Measurements from ENCODE around the gene IL17RD. TPM values are rescaled to one million over a fixed set of nuclear protein-coding genes. Genes with fewer than 3 reads are reported as not detected.

IL17RD gene
- total RNA-seq, 1 experiment from 2014 or later = 3.1 TPM

DNA sequence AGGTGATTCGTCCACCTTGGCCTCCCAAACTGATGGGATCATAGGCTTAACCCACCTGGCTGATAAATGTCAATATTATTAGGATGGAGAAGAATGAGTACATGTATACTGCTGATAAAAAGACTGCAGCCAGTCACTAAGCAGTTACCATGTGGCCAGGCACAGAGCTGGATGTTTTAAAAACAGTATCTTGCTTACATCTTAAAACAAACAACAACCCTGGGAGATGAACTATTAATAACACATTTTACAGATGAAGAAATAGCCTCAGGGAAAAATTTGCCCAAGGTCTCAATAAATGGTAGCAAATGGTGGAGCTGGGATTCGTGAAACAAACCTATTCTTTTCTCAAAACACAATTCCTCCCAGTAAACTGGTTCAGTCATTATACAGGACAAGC, 18.1 kb downstream of the IL17RD start:
- Histone ChIP-seq H3K9me3 (no peaks in the 10 kb centered on the region), H3K36me3 (ENCODE audit: control insufficient read depth, insufficient read depth, low read length) (no peaks in the 10 kb centered on the region), H3K27me3 (replicated peaks; ENCODE audit: control insufficient read depth, insufficient read depth, low read length) (no peaks in the 10 kb centered on the region), H3K4me3 (ENCODE audit: low read depth, low read length) (no peak overlapping the region), H3K4me1 (peaks cover 6% of the 10 kb centered on the region; the same call in 1 of the 2 replicates)
- TF ChIP-seq, protein P1, sequence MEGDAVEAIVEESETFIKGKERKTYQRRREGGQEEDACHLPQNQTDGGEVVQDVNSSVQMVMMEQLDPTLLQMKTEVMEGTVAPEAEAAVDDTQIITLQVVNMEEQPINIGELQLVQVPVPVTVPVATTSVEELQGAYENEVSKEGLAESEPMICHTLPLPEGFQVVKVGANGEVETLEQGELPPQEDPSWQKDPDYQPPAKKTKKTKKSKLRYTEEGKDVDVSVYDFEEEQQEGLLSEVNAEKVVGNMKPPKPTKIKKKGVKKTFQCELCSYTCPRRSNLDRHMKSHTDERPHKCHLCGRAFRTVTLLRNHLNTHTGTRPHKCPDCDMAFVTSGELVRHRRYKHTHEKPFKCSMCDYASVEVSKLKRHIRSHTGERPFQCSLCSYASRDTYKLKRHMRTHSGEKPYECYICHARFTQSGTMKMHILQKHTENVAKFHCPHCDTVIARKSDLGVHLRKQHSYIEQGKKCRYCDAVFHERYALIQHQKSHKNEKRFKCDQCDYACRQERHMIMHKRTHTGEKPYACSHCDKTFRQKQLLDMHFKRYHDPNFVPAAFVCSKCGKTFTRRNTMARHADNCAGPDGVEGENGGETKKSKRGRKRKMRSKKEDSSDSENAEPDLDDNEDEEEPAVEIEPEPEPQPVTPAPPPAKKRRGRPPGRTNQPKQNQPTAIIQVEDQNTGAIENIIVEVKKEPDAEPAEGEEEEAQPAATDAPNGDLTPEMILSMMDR (IDR thresholded peaks at IDR 0.05; ENCODE audit: insufficient read depth in 1 of 2, low read depth in 1 of 2, low read length in 1 of 2, severe bottlenecking in 1 of 2, unreplicated experiment in 1 of 2) = no peak
- BruUV-seq (replicated peaks) = no TSS peak
- ChIA-PET CTCF (interaction anchor here (0.7 kb wide), 1 partner anchor 10 kb away, joined by 4 read pairs; no protein-coding TSS in a partner anchor), POLR2A (no interaction called here)
- DNase-seq = no peak
- Mint-ChIP-seq H3K4me1 (ENCODE audit: low read depth, unreplicated experiment) (peaks cover 11% of the 10 kb centered on the region), H3K36me3 (ENCODE audit: insufficient read depth, unreplicated experiment) (no peaks in the 10 kb centered on the region), H3K9me3 (ENCODE audit: unreplicated experiment) (no peaks in the 10 kb centered on the region), H3K27ac (ENCODE audit: unreplicated experiment) (no peak overlapping the region), H3K4me3 (ENCODE audit: unreplicated experiment) (no peak overlapping the region), H3K27me3 (ENCODE audit: insufficient read depth, unreplicated experiment) (no peaks in the 10 kb centered on the region)
- intact Hi-C loops (cut with micrococcal nuclease; ENCODE audit: unreplicated experiment) = no loop called here

DNA sequence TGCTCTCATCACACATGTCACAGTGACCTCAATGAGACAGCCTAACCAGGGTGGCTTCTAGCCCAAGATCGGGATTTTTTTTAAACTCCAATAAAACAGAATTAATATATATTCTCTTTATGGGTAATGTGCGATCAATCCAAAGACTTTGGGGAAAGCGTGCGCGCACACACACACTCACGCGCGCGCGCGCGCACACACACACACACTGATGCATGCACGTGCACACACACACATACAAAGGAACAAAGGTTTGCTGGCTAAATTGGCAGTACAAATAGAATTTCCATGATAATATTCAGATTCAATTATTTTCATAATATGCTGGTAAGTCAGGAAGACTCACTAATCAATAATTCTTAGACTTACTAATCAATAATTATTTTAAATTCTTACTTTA, 19.3 kb downstream of the IL17RD start:
- TF ChIP-seq, protein P1 (IDR thresholded peaks at IDR 0.05; ENCODE audit: insufficient read depth in 1 of 2, low read depth in 1 of 2, low read length in 1 of 2, severe bottlenecking in 1 of 2, unreplicated experiment in 1 of 2) = no peak
- CTCF ChIA-PET = no interaction called here
- H3K27me3 Mint-ChIP-seq (ENCODE audit: insufficient read depth, unreplicated experiment) = no peaks in the 10 kb centered on the region
- BruUV-seq (replicated peaks) = no TSS peak
- H3K4me3 Mint-ChIP-seq (ENCODE audit: unreplicated experiment) = no peak overlapping the region
- no peaks in the 10 kb centered on the region for H3K9me3 ChIP-seq
- POLR2A ChIA-PET = no interaction called here
- H3K27me3 ChIP-seq (replicated peaks; ENCODE audit: control insufficient read depth, insufficient read depth, low read length) = no peaks in the 10 kb centered on the region
- H3K4me1 Mint-ChIP-seq (ENCODE audit: low read depth, unreplicated experiment) = peaks cover 11% of the 10 kb centered on the region
- intact Hi-C loops (cut with micrococcal nuclease; ENCODE audit: unreplicated experiment) = no loop called here
- H3K36me3 ChIP-seq (ENCODE audit: control insufficient read depth, insufficient read depth, low read length) = no peaks in the 10 kb centered on the region
- H3K4me1 ChIP-seq = peaks cover 6% of the 10 kb centered on the region; the same call in 1 of the 2 replicates
- no peak overlapping the region for H3K27ac Mint-ChIP-seq (ENCODE audit: unreplicated experiment)
- no peak for DNase-seq
- H3K4me3 ChIP-seq (ENCODE audit: low read depth, low read length) = no peak overlapping the region
- H3K36me3 Mint-ChIP-seq (ENCODE audit: insufficient read depth, unreplicated experiment) = no peaks in the 10 kb centered on the region
- no peaks in the 10 kb centered on the region for H3K9me3 Mint-ChIP-seq (ENCODE audit: unreplicated experiment)

DNA sequence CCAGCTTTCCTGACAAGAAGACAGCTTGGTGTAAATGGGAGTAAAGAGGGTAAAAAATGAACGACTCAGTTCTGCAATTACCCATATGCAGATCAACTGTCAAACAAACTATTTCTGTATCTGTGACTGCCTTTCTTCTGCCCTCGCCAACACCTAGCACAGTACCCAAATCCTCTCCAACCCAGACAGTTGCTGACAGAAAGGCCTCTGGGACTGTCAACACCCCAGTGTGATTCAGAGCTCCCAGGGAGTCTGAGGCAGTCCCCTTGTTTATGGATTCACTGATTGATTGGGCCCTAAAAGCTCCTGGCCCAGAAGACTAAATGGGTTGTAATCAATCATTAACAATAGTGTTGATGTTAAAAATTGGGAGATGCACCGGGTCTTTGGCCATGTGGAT, 20.2 kb downstream of the IL17RD start:
- H3K27ac Mint-ChIP-seq (ENCODE audit: unreplicated experiment) = no peak overlapping the region
- DNase-seq = no peak
- no peaks in the 10 kb centered on the region for H3K27me3 Mint-ChIP-seq (ENCODE audit: insufficient read depth, unreplicated experiment)
- H3K4me1 Mint-ChIP-seq (ENCODE audit: low read depth, unreplicated experiment) = peaks cover 11% of the 10 kb centered on the region
- H3K4me3 Mint-ChIP-seq (ENCODE audit: unreplicated experiment) = no peak overlapping the region
- TF ChIP-seq, protein P1 (IDR thresholded peaks at IDR 0.05; ENCODE audit: insufficient read depth in 1 of 2, low read depth in 1 of 2, low read length in 1 of 2, severe bottlenecking in 1 of 2, unreplicated experiment in 1 of 2) = no peak
- intact Hi-C loops (cut with micrococcal nuclease; ENCODE audit: unreplicated experiment) = no loop called here
- no peaks in the 10 kb centered on the region for H3K36me3 Mint-ChIP-seq (ENCODE audit: insufficient read depth, unreplicated experiment)
- ChIA-PET CTCF (no interaction called here), POLR2A (no interaction called here)
- H3K9me3 Mint-ChIP-seq (ENCODE audit: unreplicated experiment) = no peaks in the 10 kb centered on the region
- Histone ChIP-seq H3K4me1 (peaks cover 6% of the 10 kb centered on the region; the same call in 1 of the 2 replicates), H3K4me3 (ENCODE audit: low read depth, low read length) (no peak overlapping the region), H3K36me3 (ENCODE audit: control insufficient read depth, insufficient read depth, low read length) (no peaks in the 10 kb centered on the region), H3K9me3 (no peaks in the 10 kb centered on the region), H3K27me3 (replicated peaks; ENCODE audit: control insufficient read depth, insufficient read depth, low read length) (no peaks in the 10 kb centered on the region)
- no TSS peak for BruUV-seq (replicated peaks)

Measured in Caco-2 (cell line).